Fibroblast of lung (primary cell): ENCODE data around the gene LHFPL6. TPM values are rescaled to one million over a fixed set of nuclear protein-coding genes. Genes with fewer than 3 reads are reported as not detected.

Experiments
- DNase-seq, 2 donors: peaks; one replicate each; pipeline versions ENCODE4 v3.0.0 to v3.0.0-alpha.2; 2010; ENCODE audit warnings: low read depth in 2 of 2
- H2AFZ ChIP-seq: 2 replicates; pipeline ENCODE4 v1.5.1; 2012; ENCODE audit warnings: low read length, control low read depth, inconsistent platforms
- H3K27ac ChIP-seq: 2 replicates; pipeline ENCODE4 v1.5.1; 2011; ENCODE audit warnings: low read length, control low read depth; ENCODE audit not compliant: insufficient read depth
- H3K27me3 ChIP-seq: 2 replicates; pipeline ENCODE4 v1.5.1; 2011; ENCODE audit warnings: mild to moderate bottlenecking, low read length; ENCODE audit not compliant: control insufficient read depth, insufficient read depth
- H3K36me3 ChIP-seq: 2 replicates; pipeline ENCODE4 v1.5.1; 2011; ENCODE audit warnings: low read length; ENCODE audit not compliant: control insufficient read depth, insufficient read depth
- H3K4me1 ChIP-seq: 2 replicates; pipeline ENCODE4 v1.5.1; 2011; ENCODE audit warnings: low read length; ENCODE audit not compliant: control insufficient read depth, insufficient read depth; ENCODE audit errors: extremely low read depth
- H3K4me2 ChIP-seq: 2 replicates; pipeline ENCODE4 v1.5.1; 2011; ENCODE audit warnings: low read length, control low read depth; ENCODE audit not compliant: insufficient read depth; ENCODE audit errors: extremely low read depth
- H3K4me3 ChIP-seq, 4 experiments: fragments of 200-600 bp in 1 of 4; sonication (generic) in 1 of 4; replicated peaks in 1 of 4; 2 replicates each; pipeline ENCODE4 v1.5.1; 2011 to 2016; ENCODE audit warnings: low read length in 4 of 4, low read depth in 3 of 4, mild to moderate bottlenecking in 3 of 4, control low read depth in 2 of 4, inconsistent platforms in 1 of 4, mixed read lengths in 1 of 4; ENCODE audit not compliant: insufficient read depth in 1 of 4; ENCODE audit errors: control extremely low read depth in 1 of 4
- H3K79me2 ChIP-seq: 2 replicates; pipeline ENCODE4 v1.5.1; 2012; ENCODE audit warnings: mild to moderate bottlenecking, low read length, inconsistent platforms; ENCODE audit not compliant: control insufficient read depth, insufficient read depth
- H3K9ac ChIP-seq: 2 replicates; pipeline ENCODE4 v1.5.1; 2011; ENCODE audit warnings: mild to moderate bottlenecking, low read length, control low read depth; ENCODE audit not compliant: insufficient read depth
- H3K9me3 ChIP-seq: 2 replicates; pipeline ENCODE4 v1.5.1; 2012; ENCODE audit warnings: low read depth, low read length; ENCODE audit not compliant: control insufficient read depth, insufficient read depth
- H4K20me1 ChIP-seq: 2 replicates; pipeline ENCODE4 v1.5.1; 2011; ENCODE audit warnings: low read length; ENCODE audit not compliant: control insufficient read depth, insufficient read depth; ENCODE audit errors: extremely low read depth
- CTCF ChIP-seq, 2 donors: IDR thresholded peaks in 1 of 2; conservative IDR thresholded peaks in 1 of 2; 1 replicate in 1 of 2; 2 replicates in 1 of 2; pipeline ENCODE4 v1.5.1; 2011 to 2012; ENCODE audit warnings: low read length in 2 of 2, control low read depth in 1 of 2, inconsistent platforms in 1 of 2, low read depth in 1 of 2, mild to moderate bottlenecking in 1 of 2
- EZH2 ChIP-seq: IDR thresholded peaks from 2 replicates; pipeline ENCODE4 v1.5.1; 2012; ENCODE audit warnings: low read length, control low read depth, mild to moderate bottlenecking; ENCODE audit errors: missing control alignments
- polyA plus RNA-seq, 2 donors: library from polyadenylated mRNA; depleted of rRNA in 1 of 2; stranded (reverse) in 1 of 2; unstranded in 1 of 2; fragments of >200 nt; gene quantifications; 2 replicates each; pipeline ENCODE4 v1.2.1, GENCODE V29; 2011 to 2012; ENCODE audit warnings: missing spikeins in 1 of 2
- total RNA-seq: library from RNA; depleted of rRNA; stranded (reverse); fragments of >200 nt; gene quantifications from 2 replicates; pipeline ENCODE4 v1.2.1, GENCODE V29; 2014

Gene LHFPL6
- total and polyA plus RNA-seq, 2 donors (not counting 1 experiment from before 2014, with no cell fraction given) = 42.4 to 86.8 TPM

- Histone ChIP-seq H3K4me3 (no peak overlapping the region), H3K4me1 (peaks cover 22% of the 10 kb centered on the region)
Measured at GRCh38 chr13:39527301-39527700, 75.7 kb downstream of the LHFPL6 start.

GRCh38 chr13:39526499-39526898 lies 76.5 kb downstream of the LHFPL6 start:
- H3K79me2 ChIP-seq = peaks cover 2% of the 10 kb centered on the region
- H3K4me2 ChIP-seq = no peak overlapping the region
- no peak for DNase-seq
- no peaks in the 10 kb centered on the region for H3K27me3 ChIP-seq
- peaks cover 16% of the 10 kb centered on the region for H3K4me1 ChIP-seq
- no peak overlapping the region for H2AFZ ChIP-seq
- TF ChIP-seq CTCF (conservative IDR thresholded peaks at IDR 0.05 in 1 of 2, IDR thresholded peaks at IDR 0.05 in 1 of 2; ENCODE audit: low read depth in 1 of 2, low read length in 2 of 2) (no peak), EZH2 (no peak)
- no peaks in the 10 kb centered on the region for H4K20me1 ChIP-seq
- H3K4me3 ChIP-seq = no peak overlapping the region
- H3K9me3 ChIP-seq = no peaks in the 10 kb centered on the region
- no peaks in the 10 kb centered on the region for H3K36me3 ChIP-seq
- H3K27ac ChIP-seq = no peak overlapping the region
- H3K9ac ChIP-seq = no peak overlapping the region

More at GRCh38 chr13:39527301-39527700, 75.7 kb downstream of the LHFPL6 start:
- H3K79me2 ChIP-seq = peaks cover 2% of the 10 kb centered on the region
- H4K20me1 ChIP-seq = no peaks in the 10 kb centered on the region
- no peaks in the 10 kb centered on the region for H3K27me3 ChIP-seq
- TF ChIP-seq CTCF (conservative IDR thresholded peaks at IDR 0.05 in 1 of 2, IDR thresholded peaks at IDR 0.05 in 1 of 2; ENCODE audit: low read depth in 1 of 2, low read length in 2 of 2) (no peak), EZH2 (no peak)
- DNase-seq = no peak
- no peak overlapping the region for H3K4me2 ChIP-seq
- H3K9ac ChIP-seq = no peak overlapping the region
- no peaks in the 10 kb centered on the region for H3K36me3 ChIP-seq
- H3K9me3 ChIP-seq = no peaks in the 10 kb centered on the region
- peak overlapping the region; percentile 83 for H3K27ac ChIP-seq
- no peak overlapping the region for H2AFZ ChIP-seq

GRCh38 chr13:39525506-39525905 lies 77.5 kb downstream of the LHFPL6 start:
- H3K9ac ChIP-seq = no peak overlapping the region
- H3K36me3 ChIP-seq = no peaks in the 10 kb centered on the region
- peaks cover 2% of the 10 kb centered on the region for H3K79me2 ChIP-seq
- H3K4me3 ChIP-seq = no peak overlapping the region
- H3K4me2 ChIP-seq = no peak overlapping the region
- no peaks in the 10 kb centered on the region for H3K27me3 ChIP-seq
- no peaks in the 10 kb centered on the region for H4K20me1 ChIP-seq
- TF ChIP-seq CTCF (conservative IDR thresholded peaks at IDR 0.05 in 1 of 2, IDR thresholded peaks at IDR 0.05 in 1 of 2; ENCODE audit: low read depth in 1 of 2, low read length in 2 of 2) (no peak), EZH2 (no peak)
- DNase-seq = no peak
- no peaks in the 10 kb centered on the region for H3K9me3 ChIP-seq
- H3K4me1 ChIP-seq = peaks cover 14% of the 10 kb centered on the region
- H3K27ac ChIP-seq = no peak overlapping the region
- no peak overlapping the region for H2AFZ ChIP-seq
